ENCODE data around the gene RAB42. TPM values are rescaled to one million over a fixed set of nuclear protein-coding genes. Genes with fewer than 3 reads are reported as not detected.
A peak's percentile ranks its signal among the peaks of the same experiment; 100 is the strongest.
"Not testable (repeated sequence)": the region's sequence is repeated elsewhere in the genome, so short reads cannot be mapped to it uniquely, and the experiment has no call there.

Gene RAB42
- total RNA-seq, 1 experiment from 2014 or later = not detected

DNA sequence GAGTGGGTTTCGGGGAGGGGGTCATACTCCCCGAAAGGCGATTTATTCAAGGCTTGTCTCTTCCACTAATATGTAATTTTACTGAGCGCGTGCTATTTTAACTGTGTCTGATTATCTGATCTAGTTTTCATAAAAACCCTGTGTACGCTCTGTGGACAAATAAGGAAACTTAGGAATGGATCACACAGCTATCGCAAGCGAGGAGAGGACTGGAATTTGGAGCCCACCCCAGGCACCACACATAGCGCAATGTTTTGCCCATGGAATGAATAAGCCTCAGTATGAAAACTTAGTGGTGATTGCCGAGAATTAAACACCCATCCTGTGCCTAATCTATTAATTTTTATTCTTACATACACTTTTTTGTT lies 9.8 kb upstream of the RAB42 start:
- no peak for DNase-seq (ENCODE audit: low read depth)

DNA sequence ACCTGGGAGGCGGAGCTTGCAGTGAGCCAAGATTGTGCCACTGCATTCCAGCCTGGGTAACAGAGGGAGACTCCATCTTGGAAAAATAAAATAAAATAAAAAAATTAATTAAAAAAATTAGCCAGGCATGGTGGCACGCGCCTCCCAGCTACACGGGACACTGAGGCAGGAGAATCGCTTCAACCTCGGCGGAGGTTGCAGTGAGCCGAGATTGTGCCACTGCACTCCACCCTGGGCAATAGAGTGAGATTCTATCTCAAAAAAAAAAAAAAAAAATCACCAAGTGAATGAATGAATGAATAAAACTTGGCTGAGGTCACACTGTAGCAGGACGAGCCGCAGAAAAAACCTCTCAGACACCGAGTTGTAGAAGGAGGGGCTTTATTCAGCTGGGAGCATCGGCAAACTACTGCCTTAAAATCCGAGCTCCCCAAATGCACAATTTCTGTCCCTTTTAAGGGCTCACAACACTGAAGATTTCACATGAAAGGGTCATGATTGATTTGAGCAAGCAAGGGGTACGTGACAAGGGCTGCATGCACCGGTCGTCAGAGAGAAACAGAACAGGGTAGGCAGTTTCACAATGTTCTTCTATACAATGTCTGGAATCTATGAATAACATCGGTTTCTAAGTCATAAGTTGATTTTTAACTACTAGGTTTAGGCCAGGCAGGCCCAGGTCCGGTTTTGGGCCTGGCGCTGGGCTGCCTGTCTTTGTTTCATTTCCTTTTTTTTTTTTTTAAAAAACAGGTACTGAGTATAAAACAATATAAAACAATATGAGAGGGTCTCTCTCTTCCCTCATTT lies 5.3 kb upstream of the RAB42 start:
- DNase-seq (ENCODE audit: low read depth) = not testable (repeated sequence)

DNA sequence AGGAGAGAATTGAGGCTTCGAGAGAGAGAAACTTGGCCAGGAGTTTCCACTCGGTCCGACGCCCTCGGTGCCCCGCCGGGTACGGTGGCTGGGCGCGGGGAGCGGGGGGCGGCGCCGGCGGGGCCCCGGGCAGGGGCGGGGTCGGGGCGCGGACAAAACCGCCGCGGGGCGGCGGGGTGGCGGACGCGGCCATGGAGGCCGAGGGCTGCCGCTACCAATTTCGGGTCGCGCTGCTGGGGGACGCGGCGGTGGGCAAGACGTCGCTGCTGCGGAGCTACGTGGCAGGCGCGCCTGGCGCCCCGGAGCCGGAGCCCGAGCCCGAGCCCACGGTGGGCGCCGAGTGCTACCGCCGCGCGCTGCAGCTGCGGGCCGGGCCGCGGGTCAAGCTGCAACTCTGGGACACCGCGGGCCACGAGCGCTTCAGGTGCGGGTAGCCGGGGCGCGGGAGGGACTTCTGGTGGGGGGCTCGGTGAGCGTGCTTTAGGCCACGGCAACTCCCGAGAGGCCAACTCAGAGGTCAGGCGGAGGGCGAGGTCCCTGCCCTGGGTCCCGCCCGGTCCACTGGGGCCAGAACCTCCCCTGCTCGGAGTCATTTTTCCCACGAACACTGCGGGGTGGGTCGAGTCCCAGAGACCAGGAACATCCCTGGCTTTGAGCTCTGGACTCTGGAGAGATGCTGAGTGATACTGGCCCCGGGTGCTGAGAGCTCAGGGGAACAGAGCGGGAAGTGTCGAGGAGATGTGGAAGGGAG lies 431 bp downstream of the RAB42 start:
- DNase-seq (ENCODE audit: low read depth) = no peak

DNA sequence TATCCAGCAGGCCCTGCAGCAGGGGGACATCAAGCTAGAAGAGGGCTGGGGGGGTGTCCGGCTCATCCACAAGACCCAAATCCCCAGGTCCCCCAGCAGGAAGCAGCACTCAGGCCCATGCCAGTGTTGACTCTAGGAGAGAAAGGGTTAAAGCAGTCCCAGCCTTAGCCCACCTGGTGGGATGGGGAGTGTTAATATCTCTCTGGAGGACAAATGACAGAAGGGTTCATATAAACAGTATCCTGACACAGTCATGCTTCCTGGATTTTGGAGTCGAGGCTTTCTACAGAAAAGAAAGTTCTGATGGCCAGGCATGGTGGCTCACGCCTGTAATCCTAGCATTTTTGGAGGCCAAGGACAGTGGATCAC lies 1.9 kb downstream of the RAB42 start:
- not testable (repeated sequence) for DNase-seq (ENCODE audit: low read depth)

DNA sequence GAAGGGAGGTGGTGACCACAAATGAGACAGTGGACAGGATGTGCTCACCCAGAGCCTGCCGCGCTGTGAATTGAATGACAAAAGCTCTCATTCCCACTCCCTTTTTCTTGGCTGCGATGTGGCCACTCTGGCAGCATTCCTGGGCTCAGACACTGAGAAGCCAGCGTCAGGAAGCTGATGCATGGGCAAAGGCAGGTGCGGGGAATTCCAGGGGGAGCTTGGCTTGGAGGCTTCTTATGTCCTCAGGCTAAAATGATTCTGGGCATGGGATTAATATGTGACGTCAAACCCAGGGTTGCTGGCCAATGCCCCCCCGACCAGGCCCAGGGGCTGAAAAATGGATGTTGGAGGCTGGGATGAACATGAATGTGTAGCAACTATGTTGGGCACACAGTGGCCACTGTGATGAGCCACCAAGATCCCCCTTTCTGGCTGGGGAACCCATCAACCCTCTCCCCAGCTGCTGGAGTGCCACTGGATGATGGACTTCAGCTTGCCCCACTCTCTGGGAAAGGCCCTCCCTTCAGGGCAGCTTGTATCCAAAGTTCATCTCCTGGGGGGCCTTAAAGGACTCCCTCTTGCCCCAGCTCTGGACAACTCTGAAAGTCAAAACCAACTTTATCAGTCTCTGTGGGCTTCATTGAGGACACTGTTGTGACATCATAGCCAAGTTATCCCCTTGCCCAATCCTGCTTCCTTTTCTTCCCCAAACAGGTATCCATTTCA lies 2.8 kb downstream of the RAB42 start:
- DNase-seq (ENCODE audit: low read depth) = peak; percentile 64

DNA sequence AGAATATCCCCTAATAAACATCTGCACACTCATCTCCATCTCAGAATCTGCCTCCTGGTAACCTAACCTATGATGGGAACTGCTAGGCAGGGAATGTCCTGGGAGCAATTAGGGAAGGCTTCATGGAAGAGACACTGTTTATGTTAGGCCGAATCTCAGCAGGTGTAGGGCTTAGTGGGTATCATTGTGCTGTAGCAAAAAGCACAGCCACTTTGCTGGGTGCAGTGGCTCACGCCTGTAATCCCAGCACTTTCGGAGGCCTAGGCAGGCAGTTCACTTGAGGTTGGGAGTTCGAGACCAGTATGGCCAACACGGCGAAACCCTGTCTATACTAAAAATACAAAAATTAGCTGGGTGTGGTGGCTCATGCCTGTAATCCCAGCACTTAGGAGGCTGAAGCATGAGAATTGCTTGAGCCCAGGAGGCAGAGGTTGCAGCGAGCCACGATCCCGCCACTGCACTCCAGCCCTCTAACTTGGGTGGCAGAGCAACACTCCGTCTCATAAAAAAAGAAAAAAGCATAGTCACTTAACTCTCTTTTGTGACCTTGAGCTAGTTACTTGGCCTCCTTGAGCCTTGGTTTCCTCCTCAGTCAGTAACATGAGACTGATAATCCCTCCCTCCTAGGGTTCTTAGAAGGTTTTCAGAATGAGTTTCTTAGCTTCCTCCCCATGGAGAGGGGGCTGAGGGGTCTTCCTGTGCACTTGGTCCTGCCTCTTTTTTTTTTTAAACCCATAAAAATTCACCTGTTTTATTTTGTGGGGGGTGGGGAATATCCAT lies 3.5 kb downstream of the RAB42 start:
- DNase-seq (ENCODE audit: low read depth) = no peak

DNA sequence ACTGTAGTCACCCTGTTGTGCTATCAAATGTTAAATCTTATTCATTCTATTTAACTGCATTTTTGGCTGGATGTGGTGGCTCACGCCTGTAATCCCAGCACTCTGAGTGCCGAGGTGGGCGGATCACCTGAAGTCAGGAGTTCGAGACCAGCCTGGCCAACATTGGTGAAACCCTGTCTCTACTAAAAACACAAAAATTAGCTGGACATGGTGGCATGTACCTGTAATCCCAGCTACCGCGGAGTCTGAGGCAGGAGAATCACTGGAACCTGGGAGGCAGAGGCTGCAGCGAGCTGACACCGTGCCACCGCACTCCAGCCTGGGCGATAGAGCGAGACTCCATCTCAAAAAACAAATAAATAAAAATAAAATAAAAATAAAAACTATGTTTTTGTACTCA lies 4.2 kb downstream of the RAB42 start:
- not testable (repeated sequence) for DNase-seq (ENCODE audit: low read depth)

DNA sequence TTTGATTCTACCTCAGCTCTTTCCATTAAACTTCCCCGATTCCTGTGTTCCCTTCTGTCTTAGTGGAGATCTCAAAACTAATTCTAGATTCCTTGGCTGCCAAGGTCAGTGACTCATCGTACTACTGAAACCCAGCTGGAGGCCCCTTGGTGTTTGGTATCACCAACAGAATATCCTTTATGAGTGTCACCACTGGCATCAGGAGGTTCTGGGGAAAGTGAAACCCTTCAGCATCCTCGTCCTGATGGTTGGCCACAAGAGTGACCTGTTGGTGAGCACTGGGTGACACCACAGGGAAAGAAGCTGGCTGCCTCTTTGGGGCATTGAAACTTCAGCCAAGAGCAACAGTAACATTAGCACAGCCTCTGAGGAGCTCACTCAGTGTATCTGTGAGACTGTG lies 9.6 kb downstream of the RAB42 start:
- peak; percentile 93 for DNase-seq (ENCODE audit: low read depth)

DNA sequence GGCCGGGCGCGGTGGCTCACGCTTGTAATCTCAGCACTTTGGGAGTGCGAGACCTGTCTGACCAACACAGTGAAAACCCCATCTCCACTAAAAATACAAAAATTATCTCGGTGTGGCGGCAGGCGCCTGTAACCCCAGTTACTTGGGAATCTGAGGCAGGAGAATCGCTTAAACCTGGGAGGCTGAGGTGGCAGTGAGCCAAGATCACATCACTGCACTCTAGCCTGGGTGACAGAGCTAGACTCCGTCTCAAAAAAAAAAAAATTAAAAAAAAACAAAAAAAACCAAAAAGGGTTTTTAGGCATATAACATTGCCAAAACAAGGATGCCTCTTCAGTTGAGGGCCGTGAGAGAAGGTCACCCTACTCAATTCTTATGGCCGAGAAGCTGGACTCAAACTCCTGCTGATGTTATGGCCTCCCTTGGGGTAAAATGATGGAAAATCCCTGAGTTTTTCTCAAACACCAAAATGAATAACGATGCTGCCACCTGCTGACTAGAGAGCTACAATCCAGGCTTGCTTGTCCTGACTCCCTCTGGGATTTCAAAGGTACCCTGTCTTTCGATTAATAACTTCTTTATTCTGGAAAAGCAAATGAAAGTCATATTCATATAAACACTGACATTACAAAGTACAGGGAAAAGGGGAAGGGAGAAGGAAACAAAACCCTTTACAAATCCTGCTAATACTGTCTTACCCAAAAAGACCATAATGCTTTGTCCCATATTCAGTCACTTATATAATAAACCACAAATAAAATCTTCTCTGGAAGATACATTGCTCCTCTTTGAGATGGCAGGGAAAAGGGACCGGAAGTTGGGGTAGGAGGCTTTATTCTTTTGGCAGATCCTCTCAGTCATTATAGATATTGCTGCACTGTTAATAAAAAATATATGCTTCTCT lies 10.7 kb downstream of the RAB42 start:
- DNase-seq (ENCODE audit: low read depth) = peak; percentile 69

DNA sequence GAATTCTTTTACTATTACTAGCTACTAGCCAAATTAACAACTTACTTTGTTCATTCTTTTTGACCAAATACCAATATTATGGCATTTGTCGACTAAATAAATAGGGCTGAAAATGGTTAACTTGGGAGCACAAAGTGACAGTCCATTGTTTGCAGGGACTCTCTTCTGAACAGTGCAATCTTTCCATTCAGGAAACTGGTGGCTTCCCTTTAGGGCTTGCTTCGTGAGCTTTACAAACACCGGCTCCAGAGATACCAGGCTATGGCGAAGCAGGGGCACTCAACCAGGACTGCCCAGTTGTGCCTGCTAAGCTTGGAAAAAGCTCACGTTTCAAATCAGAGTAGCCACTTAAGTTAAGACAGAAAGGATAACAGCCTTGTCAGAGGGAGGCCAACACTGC lies 12.3 kb downstream of the RAB42 start:
- DNase-seq (ENCODE audit: low read depth) = no peak

DNA sequence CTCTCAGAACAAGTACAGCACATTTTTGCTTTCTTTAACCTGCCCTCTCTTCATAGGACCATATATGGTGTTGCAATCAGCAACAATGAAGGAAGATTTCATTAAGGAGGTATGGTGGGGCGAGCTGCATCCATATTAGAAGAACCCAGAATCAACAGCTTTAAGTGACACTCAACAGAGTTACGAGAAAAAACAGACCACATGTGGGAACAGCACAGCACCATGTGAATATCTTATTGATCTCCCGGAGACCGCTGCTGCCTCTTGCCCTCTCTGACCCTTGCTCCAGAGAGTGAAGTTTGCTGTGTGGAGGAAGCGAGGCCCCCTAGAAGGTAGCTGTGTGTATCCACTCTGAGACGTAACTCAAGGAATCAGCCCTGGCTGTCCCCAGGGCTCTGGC lies 12.9 kb downstream of the RAB42 start:
- DNase-seq (ENCODE audit: low read depth) = no peak

DNA sequence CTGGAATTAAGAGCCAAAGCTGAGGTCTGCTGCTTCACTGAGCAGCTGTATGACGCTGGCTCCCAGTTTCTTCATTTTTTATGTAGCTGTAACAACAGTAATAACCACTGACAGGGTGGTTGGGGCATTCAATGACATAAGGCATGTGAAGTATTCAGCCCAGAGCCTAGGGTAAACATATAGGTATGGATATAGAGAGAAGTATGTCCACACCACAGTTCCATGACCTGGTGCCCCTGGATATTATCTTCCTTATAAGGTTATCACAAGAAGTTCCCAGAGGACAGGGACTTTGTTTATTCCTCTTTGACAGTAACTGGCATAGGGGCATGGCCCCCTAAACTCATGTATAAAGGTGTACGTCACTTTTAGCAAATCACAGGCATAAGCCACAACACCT lies 14.7 kb downstream of the RAB42 start:
- DNase-seq (ENCODE audit: low read depth) = no peak

DNA sequence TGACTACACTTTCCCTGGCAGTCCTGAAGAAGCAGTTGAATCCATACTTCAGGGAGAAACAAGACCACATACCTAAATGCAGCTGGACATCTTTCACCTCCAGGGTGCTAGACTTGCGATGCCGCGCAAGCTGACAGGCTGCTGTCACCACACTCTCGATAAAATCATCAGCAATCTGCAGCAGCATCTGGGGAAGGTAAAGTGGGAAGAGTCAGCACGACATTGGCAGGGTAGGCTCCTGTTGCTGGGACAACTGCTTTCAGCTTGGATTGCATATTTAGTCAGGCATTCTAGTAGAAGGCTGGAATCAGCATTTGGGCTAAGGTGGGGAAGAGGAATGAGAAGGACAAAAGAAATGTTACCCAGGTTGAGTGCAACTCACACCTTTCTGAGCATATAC lies 21.1 kb downstream of the RAB42 start:
- no peak for DNase-seq (ENCODE audit: low read depth)

DNA sequence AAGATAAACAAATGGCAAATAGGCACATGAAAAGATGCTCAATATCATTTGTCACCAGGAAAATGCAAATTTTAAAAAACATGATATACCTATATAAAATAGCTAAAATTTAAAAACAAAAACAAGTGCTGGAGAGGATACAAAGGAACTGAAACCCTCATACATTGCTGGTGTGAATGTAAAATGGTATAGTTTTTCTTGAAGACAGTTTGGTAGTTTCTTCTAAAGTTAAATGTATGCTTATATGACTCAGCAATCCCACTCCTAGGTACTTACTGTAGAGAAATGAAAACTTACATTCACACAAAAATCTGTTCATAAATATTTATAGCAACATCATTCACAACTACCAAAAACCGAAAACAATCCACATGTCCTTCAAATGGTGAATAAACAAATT lies 39.6 kb downstream of the RAB42 start:
- DNase-seq (ENCODE audit: low read depth) = no peak

DNA sequence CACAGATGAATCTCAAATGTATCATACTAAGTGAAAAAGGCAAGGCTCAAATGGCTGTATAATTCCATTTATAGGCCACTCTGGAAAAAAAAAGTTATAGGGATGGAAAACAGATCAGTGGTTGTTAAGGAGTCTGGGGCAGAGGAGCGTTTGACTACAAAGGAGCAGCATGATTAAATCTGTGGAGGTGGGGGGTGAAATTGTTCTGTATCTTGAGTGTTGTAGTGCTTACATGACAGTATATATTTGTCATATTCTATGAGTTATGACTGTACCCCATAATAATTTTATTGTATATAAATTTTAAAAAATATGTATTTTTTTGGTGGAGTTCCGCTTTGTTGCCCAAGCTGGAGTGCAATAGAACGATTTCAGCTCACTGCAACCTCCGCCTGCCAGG lies 40.5 kb downstream of the RAB42 start:
- no peak for DNase-seq (ENCODE audit: low read depth)

DNA sequence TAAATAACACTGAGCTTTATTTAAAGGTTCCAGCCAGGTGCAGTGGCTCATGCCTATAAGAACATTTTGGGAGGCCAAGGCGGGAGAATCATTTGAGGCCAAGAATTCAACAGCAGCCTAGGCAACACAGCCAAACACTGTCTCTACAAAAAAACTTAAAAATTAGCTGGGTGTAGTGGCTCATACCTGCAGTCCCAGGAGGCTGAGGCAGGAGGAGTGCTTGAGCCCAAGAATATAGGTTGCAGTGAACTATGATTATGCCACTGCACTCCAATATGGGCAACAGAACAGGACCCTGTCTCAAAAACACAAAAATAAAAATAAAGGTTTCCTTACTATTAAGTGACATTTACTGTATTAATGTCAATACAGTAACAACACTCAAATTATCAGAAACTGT lies 48.7 kb downstream of the RAB42 start:
- DNase-seq (ENCODE audit: low read depth) = peak; percentile 30

DNA sequence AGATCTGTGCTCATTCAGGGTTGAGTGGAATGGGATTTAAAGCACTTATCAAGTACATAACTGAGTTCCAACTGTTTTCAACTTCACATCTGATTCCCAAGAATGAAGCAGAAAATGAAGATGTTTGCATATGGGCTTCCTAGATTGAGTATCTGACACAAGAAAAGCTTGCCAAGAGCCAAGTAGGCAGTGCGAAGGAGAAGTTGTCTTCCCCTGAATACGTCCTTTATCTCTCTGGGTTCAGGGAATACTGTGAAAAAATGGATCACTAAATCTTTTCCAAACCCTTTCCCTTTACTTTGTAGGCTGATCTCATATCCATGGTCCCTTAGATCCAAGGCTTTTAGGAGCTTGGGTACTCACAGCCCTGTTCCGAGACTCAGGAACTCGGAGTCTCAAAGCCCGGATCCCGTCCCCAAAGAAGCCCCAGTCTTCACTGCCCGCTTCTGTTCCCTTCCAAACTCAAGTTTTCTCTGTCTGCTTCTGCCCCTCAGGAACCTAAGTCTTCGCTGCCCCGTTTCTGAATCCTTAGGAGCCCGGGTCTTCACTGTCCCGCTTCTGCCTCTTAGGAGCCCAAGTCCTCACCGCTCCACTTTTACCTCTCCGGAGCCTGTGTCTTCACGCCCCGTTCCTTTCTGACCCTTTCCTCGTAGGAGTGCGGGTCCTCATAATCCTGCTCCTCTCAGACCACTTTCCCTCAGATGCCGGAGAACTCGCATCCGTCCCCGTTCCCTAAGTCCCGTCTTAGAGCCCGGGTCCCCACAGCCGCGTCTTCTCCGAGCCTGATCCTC lies 50.2 kb downstream of the RAB42 start:
- DNase-seq (ENCODE audit: low read depth) = no peak

DNA sequence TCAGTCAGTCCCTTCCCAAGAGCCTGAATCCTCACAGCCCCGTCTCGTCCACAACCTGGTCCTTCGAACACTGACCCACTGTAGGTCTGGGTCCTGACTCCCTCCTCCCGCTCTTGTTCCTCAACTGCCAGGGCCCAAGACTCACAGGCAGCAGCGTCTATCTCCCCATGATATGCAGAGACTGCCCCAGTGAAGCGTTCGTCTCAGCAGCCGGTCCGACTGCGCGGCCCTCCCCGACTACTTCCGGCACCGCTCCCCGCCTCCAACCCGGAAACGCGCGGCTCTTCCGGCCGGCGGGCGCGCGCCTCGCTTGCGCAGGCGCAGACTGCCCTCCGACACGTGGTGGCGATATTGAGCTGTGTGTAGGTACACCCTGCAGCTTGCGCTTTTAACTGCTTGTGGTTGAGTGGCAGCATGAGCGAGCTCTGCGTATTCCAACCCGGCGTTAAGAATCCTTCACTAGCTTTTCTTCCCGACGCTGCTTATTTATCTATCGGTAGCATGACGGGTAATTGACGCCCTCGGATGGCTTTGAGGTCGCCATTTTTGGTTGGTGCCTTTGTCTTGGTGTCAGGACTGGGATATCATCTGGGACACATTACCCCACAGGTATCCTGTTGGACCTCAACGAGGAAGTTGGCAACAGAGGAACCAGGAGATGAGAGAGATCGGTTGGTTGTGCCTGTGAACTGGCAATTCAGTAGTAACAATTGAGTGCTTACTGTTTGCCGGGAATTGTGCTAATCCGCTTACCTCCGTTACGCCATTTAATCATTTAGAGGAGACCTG lies 51.0 kb downstream of the RAB42 start, which contains the start of gene TAF12:
TSS of gene TAF12 (minus strand) at position 221 of the 789 bp plus-strand sequence. CDS start 20,986 bp downstream, outside the sequence.
- peak; percentile 97 for DNase-seq (ENCODE audit: low read depth)

DNA sequence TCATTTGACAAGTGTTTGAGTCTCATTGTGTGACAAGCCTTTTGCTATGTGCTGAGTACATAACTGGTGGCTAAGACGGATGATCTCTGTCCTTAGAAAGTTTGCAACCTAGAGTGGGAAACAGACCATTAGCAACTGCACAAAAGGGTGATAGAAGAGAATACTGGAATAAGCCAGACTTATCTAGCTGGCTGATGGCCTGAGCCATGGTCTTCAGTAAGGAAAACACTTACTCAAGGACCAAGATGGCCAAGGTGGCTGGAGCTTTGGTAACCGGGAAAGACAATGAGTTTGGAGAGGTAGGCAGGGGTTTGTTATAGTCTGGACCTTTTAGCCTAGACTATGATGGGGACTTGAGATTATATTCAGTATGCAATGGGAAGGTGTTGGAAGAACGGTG lies 52.4 kb downstream of the RAB42 start:
- no peak for DNase-seq (ENCODE audit: low read depth)

Measured in HT1080 (cell line).